ENCODE measurements around the gene PHF24. TPM values are rescaled to one million over a fixed set of nuclear protein-coding genes. Genes with fewer than 3 reads are reported as not detected.
A peak's percentile ranks its signal among the peaks of the same experiment; 100 is the strongest.

The PHF24 gene
- total and polyA plus RNA-seq, 2 of the 4 experiments (the other 2 are of a cell fraction) = 0.02 TPM; not detected in 1

DNA sequence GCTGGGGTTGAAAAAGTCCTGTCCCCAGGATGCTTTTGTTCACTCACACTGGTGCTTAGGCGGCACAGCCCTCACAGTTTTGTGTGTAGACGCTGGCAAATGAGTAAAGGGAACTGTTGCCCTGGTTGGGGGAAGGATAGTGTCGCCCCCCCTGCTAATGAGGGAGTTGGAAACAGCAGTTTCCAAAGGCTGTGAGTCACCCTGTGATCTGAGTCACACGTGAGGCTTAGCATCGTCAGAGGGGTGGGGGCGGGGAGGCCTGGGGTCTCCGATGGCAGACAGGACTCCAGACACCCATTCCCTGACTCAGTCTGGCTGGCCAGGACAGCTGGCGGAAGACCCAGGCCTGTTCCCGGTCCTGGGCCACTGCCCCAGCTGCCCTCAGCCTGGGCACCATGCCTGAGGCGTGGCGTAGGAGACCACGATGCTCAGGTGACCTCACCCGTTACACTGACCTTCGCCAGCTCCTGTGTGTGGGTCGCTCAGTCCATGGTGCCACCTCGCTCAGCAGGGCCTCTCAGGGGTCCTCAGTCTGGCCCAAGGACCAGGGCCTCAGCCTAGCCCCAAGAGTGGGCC, 34.4 kb downstream of the PHF24 start:
- Histone ChIP-seq H3K27me3 (ENCODE audit: control insufficient read depth, insufficient read depth, low read length) (no peaks in the 10 kb centered on the region), H2BK5ac (ENCODE audit: low read depth, low read length, poor library complexity, severe bottlenecking) (peak overlapping the region; percentile 95), H4K91ac (ENCODE audit: insufficient read depth, low read depth, low read length) (peak overlapping the region; percentile 90), H3K9me1 (ENCODE audit: insufficient read depth, low read length) (peaks cover 41% of the 10 kb centered on the region), H4K5ac (ENCODE audit: low read depth, low read length) (peak overlapping the region; percentile 70), H3K23ac (ENCODE audit: low read depth, low read length) (peak overlapping the region; percentile 79; the same call in 1 of the 2 replicates), H3K4me3 (ENCODE audit: insufficient read depth, low read depth, low read length) (no peak overlapping the region), H3K4me1 (ENCODE audit: control insufficient read depth, insufficient read depth, low read length) (peaks cover 44% of the 10 kb centered on the region), H2AK5ac (ENCODE audit: low read depth, low read length) (peak overlapping the region; percentile 97), H3K79me1 (ENCODE audit: low read depth in 1 of 2, low read length in 2 of 2) (peaks cover 11 to 64% of the 10 kb centered on the region in 2 experiments), H3K9me3 (ENCODE audit: control insufficient read depth, insufficient read depth, low read length) (no peaks in the 10 kb centered on the region), H3K18ac (ENCODE audit: low read depth, low read length) (peak overlapping the region; percentile 70), H2BK120ac (ENCODE audit: low read depth, low read length) (peak overlapping the region; percentile 87), H2BK20ac (ENCODE audit: low read depth, low read length) (peak overlapping the region; percentile 91), H2AK9ac (replicated peaks; ENCODE audit: low read depth, low read length, poor library complexity) (peak overlapping the region; percentile 94), H4K20me1 (ENCODE audit: insufficient read depth, low read length) (no peaks in the 10 kb centered on the region), H3K9ac (ENCODE audit: low read depth, low read length) (no peak overlapping the region), H3K36me3 (ENCODE audit: control insufficient read depth, insufficient read depth, low read length) (peaks cover 14% of the 10 kb centered on the region), H3K27ac (ENCODE audit: insufficient read depth, low read length) (peak overlapping the region; percentile 84), H2BK15ac (ENCODE audit: low read depth, low read length) (peak overlapping the region; percentile 93; the same call in 2 of the 3 replicates), H3K4me2 (ENCODE audit: low read depth, low read length) (peak overlapping the region; percentile 55), H4K8ac (ENCODE audit: low read depth in 2 of 2, low read length in 2 of 2) (peak overlapping the region; percentile 70 to 85), H3K14ac (replicated peaks; ENCODE audit: low read depth, low read length) (peak overlapping the region; percentile 88), H3K56ac (ENCODE audit: extremely low read depth, insufficient read depth, low read length) (peak overlapping the region; percentile 65), H3K4ac (ENCODE audit: low read depth, low read length) (peak overlapping the region; percentile 94), H2AFZ (replicated peaks; ENCODE audit: low read length, poor library complexity) (peak overlapping the region; percentile 82)
- peak; percentile 12 for ATAC-seq (ENCODE audit: low read depth)
- DNase-seq = peak; percentile 94
- no TSS peak for BruUV-seq (replicated peaks)
- POLR2A ChIA-PET (ENCODE audit: unreplicated experiment) = interaction anchor here (0.9 kb wide), 1 partner anchor 104 kb away, joined by 4 read pairs; the partner anchor contains the start of gene PIGO
- in situ Hi-C loops (cut with MboI; ENCODE audit: low sequenced_read_pairs) = no loop called here
- WGBS, 2 experiments (ENCODE audit: extremely low coverage in 2 of 2, insufficient read length in 1 of 2) = 50% methylated on average over 10 of the region's 16 CpGs; no CpG with 5 or more reads in 1 of the 2 experiments
- intact Hi-C loops (cut with micrococcal nuclease) = no loop called here
- CTCF ChIA-PET = interaction anchor here (0.6 kb wide), 1 partner anchor 59 kb away, joined by 3 read pairs; no protein-coding TSS in a partner anchor
- dilution Hi-C loops (cut with HindIII; ENCODE audit: low sequenced_read_pairs, unreplicated experiment) = no loop called here
- TF ChIP-seq FOS (IDR thresholded peaks at IDR 0.05; ENCODE audit: low read depth, low read length) = peak; percentile 99
- TF ChIP-seq MAFK (IDR thresholded peaks at IDR 0.05; ENCODE audit: low read depth, low read length) = no peak
- TF ChIP-seq RFX5 (IDR thresholded peaks at IDR 0.05; ENCODE audit: low read depth, low read length) = no peak
- TF ChIP-seq RCOR1 (IDR thresholded peaks at IDR 0.05; ENCODE audit: insufficient replicate concordance, low read length) = peak; percentile 63
- peak; percentile 93 for TF ChIP-seq BHLHE40 (IDR thresholded peaks at IDR 0.05; ENCODE audit: low read depth, low read length)
- TF ChIP-seq CEBPB (IDR thresholded peaks at IDR 0.05; ENCODE audit: low read depth, low read length) = peak; percentile 28; the same call in 1 of the 2 replicates
- TF ChIP-seq MXI1 (IDR thresholded peaks at IDR 0.05; ENCODE audit: borderline replicate concordance, low read depth, low read length) = no peak
- TF ChIP-seq MAZ (IDR thresholded peaks at IDR 0.05; ENCODE audit: borderline replicate concordance, low read depth, low read length) = peak; percentile 78; the same call in 1 of the 2 replicates
- no peak for TF ChIP-seq CHD1 (IDR thresholded peaks at IDR 0.05; ENCODE audit: low read depth, low read length)
- TF ChIP-seq ELK1 (IDR thresholded peaks at IDR 0.05; ENCODE audit: borderline replicate concordance, low read depth, low read length) = no peak
- no peak for TF ChIP-seq CTCF (conservative IDR thresholded peaks at IDR 0.05; ENCODE audit: low read depth, low read length)
- no peak for TF ChIP-seq RAD21 (IDR thresholded peaks at IDR 0.05; ENCODE audit: low read length)
- TF ChIP-seq NFE2L2 (IDR thresholded peaks at IDR 0.05; ENCODE audit: low read depth, low read length) = peak; percentile 43; the same call in 1 of the 2 replicates
- TF ChIP-seq SMC3 (IDR thresholded peaks at IDR 0.05; ENCODE audit: low read depth, low read length) = no peak
- peak; percentile 59 for TF ChIP-seq POLR2A (IDR thresholded peaks at IDR 0.05; ENCODE audit: low read depth, low read length)
